Gastroesophageal sphincter (tissue), 3 donors: Measurements from ENCODE around the gene SLC6A13.

ENCODE experiments used
- EP300 ChIP-seq: sonication (generic); formaldehyde crosslinking; IDR thresholded peaks from one replicate; pipeline ENCODE4 v1.6.1; 2017; ENCODE audit warnings: antibody characterized with exemption, mild to moderate bottlenecking
- POLR2AphosphoS5 ChIP-seq: sonication (generic); formaldehyde crosslinking; IDR thresholded peaks from one replicate; pipeline ENCODE4 v1.6.1; 2017; ENCODE audit warnings: antibody characterized with exemption
- TF ChIP-seq, protein P1 (sequence below), 4 experiments: fragments of 200-600 bp in 2 of 4; fragments of 450-650 bp in 2 of 4; sonication (generic) in 1 of 4; IDR thresholded peaks; one replicate each; pipeline ENCODE4 v1.5.1; 2017 to 2019; ENCODE audit warnings: antibody characterized with exemption in 4 of 4, mild to moderate bottlenecking in 2 of 4, moderate library complexity in 2 of 4

DNA sequence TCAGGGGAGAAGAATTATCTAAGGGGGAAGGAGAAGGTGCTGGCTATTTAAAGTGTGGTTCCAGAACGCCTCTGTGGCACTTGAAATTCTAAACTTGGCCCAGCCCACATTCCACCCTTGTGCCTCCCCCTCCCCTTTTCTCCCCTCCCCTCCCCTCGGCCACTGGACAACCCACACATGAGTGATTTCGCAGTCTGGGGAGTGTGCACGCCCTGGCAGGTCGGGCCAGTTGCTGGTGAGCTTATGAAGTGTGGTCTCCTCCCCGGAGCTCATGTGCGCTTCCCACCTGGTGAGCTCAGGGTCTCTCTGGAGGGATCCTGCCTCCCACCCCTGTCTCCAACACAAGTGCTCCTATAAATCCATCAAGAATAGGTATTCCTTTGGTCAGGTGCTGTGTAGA is at the start of gene SLC6A13:
- TF ChIP-seq EP300 (no peak), POLR2AphosphoS5 (no peak)
- TF ChIP-seq, protein P1, sequence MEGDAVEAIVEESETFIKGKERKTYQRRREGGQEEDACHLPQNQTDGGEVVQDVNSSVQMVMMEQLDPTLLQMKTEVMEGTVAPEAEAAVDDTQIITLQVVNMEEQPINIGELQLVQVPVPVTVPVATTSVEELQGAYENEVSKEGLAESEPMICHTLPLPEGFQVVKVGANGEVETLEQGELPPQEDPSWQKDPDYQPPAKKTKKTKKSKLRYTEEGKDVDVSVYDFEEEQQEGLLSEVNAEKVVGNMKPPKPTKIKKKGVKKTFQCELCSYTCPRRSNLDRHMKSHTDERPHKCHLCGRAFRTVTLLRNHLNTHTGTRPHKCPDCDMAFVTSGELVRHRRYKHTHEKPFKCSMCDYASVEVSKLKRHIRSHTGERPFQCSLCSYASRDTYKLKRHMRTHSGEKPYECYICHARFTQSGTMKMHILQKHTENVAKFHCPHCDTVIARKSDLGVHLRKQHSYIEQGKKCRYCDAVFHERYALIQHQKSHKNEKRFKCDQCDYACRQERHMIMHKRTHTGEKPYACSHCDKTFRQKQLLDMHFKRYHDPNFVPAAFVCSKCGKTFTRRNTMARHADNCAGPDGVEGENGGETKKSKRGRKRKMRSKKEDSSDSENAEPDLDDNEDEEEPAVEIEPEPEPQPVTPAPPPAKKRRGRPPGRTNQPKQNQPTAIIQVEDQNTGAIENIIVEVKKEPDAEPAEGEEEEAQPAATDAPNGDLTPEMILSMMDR (IDR thresholded peaks at IDR 0.05), result no peak
